ENCODE data around the gene HAGH.

Gene HAGH

GRCh38 chr16:1832838-1833454, 6.3 kb upstream of the HAGH start:
- no peak overlapping the region for H3K4me3 ChIP-seq (ENCODE audit: low read depth, low read length)

DNA sequence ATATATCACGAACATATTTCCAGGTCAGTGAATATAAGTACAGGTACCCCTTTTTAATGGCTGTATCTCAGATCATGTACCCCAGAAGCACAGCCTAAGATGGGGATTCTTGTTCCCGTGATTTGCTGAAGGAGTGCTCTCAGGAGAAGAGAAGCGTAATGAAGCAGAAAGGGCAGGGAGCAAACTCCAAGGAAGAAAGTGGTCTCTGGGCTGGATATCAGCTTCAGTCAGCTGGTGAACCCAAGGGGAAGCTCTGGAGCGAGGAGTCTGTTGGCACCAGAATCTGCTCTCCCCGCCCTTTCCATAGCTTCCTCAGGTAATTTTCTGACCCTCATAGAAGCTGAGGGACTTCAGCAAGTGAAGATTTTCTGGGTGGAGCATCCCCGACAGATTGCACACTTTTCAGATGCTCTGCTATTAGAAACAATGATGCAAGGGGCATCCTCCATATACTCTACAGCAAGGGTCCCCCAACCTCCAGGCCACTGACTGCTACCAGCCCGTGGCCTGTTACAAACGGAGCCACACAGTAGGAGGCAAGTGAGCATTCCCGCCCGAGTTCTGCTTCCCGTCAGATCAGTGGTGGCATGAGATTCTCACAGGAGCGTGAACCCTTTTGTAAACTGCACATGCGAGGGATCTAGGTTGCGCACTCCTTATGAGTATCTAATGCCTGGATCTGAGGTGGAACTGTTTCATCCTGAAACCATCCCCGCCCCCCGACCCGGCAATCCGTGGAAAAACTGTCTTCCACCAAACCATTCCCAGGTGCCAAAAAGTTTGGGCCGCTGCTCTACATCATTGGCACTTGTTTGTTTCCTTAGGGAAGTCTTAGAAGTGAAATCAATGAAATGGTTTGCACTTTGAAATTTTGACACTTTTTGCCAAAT, 4.8 kb upstream of the HAGH start:
- no peak overlapping the region for H3K4me3 ChIP-seq (ENCODE audit: low read depth, low read length)

GRCh38 chr16:1830213-1830612, 3.6 kb upstream of the HAGH start:
- H3K4me3 ChIP-seq (ENCODE audit: low read depth, low read length), result no peak overlapping the region

DNA sequence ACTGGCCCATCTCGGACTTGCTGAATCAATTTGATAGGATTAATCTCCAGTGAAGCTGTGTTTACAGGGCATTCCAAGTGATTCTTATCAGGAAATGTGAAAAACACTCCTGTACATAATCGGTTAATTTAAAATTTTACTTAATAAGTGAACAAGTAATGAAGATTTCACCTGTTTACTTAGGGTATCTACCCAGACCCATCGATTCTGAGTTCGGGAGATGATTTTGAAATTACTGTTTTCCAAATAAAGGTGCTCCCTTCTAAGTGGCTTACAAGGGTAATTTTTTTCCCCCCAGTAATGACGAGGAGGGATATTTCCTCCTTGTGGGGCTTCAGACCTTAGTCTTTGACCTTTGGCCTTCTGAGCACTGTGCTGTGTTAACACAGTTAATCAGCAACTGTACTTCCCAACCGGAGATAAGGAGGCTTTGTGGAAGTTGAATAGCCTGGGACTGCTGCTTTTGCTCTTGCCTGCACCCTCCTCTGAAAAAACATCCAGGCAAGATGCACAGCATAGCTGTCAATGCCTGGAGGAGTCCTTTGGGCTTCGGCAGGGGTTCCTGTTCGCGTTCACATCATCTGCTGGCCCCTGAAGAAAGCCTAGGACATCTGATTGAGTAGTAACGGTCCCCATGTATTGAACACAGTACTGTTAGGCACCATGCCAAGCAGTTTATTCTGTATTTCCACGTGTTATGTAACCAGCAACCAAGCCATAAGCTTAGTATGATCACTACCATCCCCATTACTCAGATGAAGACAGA, 2.2 kb upstream of the HAGH start:
- no peak overlapping the region for H3K4me3 ChIP-seq (ENCODE audit: low read depth, low read length)

DNA sequence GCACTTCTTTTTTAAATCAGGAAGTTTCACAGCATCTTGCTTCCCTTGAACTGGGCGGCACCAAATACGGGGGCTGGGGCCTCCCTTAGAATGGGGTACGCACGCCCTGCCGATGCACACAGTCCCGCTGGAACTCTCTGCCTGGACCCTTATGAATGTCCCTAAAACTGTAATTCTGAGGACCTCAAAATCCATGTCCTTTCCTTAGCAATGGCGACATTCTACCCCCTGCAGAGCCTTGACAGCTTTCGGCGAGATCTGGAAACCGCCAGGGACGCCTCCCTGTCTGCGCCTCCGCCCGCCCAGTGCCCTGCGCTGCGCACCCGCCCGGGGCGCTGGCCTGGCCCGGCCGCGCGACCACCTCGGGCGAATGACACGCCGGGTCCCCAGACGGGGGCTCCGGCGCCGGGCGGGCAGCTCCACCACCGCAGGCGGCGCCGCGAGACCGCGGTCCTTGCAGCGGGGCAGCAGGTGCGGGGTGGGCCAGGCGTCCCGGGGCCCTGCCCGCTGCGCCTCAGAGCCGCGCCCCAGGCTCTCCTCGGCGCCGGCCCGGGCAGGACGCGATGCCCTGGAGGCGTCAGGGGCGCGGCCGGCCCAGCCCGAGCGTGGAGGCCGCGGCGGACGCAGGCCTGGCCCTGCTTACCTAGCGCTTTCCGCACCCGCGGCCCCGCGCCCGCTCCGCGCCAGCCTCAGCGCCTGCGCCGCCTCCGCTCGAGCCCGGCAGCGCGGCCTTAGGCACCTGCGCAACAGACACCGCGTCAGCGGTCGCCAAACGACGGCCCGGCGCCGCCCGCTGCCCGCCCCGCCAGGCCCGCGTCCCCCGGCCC, 548 bp downstream of the HAGH start:
- H3K4me3 ChIP-seq (ENCODE audit: low read depth, low read length), result peak overlapping the region; percentile 97

GRCh38 chr16:1825381-1825863, 1.2 kb downstream of the HAGH start:
- peak overlapping the region; percentile 97 for H3K4me3 ChIP-seq (ENCODE audit: low read depth, low read length)

DNA sequence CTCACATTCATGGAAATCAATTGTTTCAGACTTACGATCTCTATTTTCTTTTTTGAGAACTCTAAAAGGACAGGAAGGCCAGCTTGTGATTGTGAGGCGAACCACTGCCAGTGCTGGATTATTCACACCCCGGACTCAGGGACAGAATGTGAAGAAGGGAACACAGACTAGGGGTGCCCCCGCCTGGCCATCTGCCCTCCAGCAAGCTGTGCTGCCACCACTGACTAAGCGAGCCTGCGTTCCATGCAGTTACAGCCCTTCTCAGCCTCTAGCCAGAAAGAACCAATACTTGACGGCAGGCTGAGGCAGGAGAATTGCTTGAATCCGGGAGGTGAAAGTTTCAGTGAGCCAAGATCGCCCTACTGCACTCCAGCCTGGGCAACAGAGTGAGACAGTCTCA, 2.8 kb downstream of the HAGH start:
- H3K4me3 ChIP-seq (ENCODE audit: low read depth, low read length), result no peak overlapping the region

DNA sequence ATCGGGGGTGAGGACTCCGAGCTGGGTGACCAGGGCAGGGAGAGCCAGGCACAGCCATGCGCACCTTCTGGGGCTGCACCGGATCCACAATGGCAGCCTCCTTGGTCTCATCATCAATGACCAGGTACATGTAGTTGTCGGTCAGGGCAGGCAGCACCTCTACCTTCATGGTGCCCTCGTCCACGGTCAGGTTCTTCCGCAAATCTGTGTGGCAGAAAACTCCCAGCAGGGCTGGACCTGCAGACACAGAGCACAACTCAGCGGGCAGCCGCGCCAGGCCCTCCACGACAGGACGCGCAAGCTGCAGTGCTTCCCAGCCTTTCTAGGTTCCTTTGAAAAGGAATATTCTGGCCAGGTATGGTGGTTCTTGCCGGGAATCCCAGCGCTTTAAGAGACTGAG, 3.8 kb downstream of the HAGH start:
- H3K4me3 ChIP-seq (ENCODE audit: low read depth, low read length), result no peak overlapping the region

GRCh38 chr16:1821861-1822611, 4.6 kb downstream of the HAGH start:
- no peak overlapping the region for H3K4me3 ChIP-seq (ENCODE audit: low read depth, low read length)

DNA sequence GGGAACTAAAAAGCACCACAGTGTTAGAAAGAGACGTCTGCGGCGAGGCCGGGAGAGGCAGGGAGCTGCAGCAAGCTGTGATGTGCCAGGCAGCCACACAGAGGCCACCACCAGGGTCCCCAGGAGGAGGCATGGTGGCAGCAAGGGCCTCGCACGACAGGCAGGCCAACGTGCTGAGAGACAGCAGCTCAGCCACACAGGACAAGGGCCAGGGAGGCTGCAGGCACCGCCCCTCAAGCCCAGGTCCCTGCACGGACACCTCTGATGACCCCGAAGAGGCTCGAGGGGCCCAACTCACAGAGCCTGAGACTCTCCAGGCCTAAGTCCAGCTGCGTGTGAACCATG, 5.7 kb downstream of the HAGH start:
- no peak overlapping the region for H3K4me3 ChIP-seq (ENCODE audit: low read depth, low read length)

DNA sequence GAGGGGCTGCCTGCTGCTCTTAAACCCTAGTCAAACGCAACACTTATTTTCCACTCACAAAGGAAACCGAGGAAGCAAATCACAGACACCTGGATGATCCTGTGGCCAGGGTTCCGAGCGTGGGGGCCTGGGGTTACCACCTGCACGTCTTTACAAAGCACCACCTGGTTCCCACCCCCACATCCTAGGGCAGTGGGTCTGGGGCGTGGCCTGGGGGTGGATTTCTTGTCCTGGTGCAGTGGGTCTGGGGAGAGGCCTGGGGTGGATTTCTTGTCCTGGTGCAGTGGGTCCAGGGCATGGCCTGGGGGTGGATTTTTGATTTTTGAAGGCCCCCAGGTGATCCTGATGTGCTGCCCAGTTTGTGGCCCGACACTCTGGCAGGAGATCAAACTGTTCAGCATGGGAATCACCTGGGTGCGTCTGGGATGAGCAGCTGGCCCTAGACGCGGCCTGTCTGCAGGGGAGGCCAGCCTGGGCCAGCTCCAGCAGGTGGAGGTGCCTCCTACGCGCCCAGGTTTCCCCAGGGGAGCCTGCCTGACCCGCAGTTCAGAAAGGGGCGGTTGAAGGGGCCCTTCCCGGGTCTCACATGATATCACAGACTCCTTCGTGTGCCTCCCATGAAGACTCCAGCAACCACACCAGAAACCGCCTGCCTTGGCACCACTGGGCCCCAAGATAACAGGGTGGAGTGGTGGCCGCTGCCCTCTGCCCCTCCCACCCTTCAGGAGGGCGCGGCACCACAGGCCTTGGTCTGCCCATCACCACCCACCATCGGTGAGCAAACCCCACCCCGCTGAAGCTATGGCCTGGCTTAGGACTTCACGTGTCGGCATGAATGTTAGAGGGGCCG, 6.3 kb downstream of the HAGH start:
- no peak overlapping the region for H3K4me3 ChIP-seq (ENCODE audit: low read depth, low read length)

- no peak overlapping the region for H3K4me3 ChIP-seq (ENCODE audit: low read depth, low read length)
These were observed 7.0 kb downstream of the HAGH start for GRCh38 chr16:1819611-1820010.

DNA sequence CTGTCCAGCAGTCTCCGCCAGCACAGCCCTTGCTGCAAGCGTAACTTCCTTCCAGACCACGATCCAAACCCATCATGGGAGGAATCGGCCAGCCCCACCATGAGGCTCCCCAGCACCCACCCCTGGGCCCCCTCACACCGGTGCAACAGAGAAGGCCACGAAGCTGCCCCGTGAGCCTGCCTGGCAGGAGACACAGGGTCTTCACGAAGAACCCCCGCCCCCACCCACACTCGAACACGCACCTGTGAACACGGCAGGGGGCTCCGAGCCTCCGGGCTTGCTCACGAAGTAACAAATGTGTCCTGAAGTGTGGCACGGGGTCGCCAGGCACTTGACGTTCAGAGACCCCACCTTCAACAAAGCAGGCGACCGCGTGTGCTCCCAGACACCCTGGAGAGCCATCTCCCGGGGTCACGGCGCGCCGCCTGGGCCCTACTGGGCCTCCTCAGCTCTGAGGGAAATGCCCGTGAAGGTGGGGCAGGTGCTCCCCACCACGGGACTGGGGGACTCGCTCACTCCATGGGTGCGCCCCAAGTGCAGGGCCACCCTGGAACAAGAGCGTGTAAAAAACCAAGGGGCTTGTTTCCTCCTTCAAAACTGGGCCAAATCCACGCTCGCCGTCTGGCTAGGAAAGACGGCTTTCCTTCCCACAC, 7.6 kb downstream of the HAGH start:
- no peak overlapping the region for H3K4me3 ChIP-seq (ENCODE audit: low read depth, low read length)

- no peak overlapping the region for H3K4me3 ChIP-seq (ENCODE audit: low read depth, low read length)
These were observed 8.3 kb downstream of the HAGH start for GRCh38 chr16:1818204-1818872.

- H3K4me3 ChIP-seq (ENCODE audit: low read depth, low read length), result no peak overlapping the region
These were observed 8.9 kb downstream of the HAGH start for GRCh38 chr16:1817716-1818115.

DNA sequence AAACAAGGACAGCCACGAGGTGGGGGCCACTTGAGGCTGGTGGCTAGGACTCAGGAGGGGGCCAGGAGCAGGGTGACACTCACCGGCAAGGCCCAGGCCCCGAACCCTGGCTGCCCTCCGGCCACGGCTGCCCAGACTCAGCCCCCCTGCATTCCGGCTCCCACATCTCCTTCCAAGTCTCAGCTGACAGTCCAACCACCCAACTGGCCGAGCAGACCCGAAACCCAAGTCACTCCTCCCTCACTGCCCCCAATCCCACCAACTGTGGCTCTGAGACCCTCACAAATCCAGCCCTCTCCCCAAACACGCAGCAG, 9.4 kb downstream of the HAGH start:
- H3K4me3 ChIP-seq (ENCODE audit: low read depth, low read length), result no peak overlapping the region

GRCh38 chr16:1816396-1817275, 10.0 kb downstream of the HAGH start:
- H3K4me3 ChIP-seq (ENCODE audit: low read depth, low read length), result no peak overlapping the region
